ENCODE results near the gene NF1.

- no peak for TF ChIP-seq CTCF (IDR thresholded peaks at IDR 0.05 in 4 of 5, conservative IDR thresholded peaks at IDR 0.05 in 1 of 5)
- TF ChIP-seq POLR2A (IDR thresholded peaks at IDR 0.05): no peak
These were observed 50.1 kb downstream of the NF1 start for GRCh38 chr17:31144836-31145235.
